Mammary epithelial cell (primary cell): Measurements from ENCODE around the gene IDNK.

ENCODE experiments used
- EZH2 ChIP-seq: IDR thresholded peaks from 2 replicates; pipeline ENCODE4 v1.6.1; 2012; ENCODE audit warnings: low read length, inconsistent platforms, borderline replicate concordance
- TF ChIP-seq, protein P1 (sequence below), 2 donors: IDR thresholded peaks in 1 of 2; conservative IDR thresholded peaks in 1 of 2; 2 replicates each; pipeline ENCODE4 v1.5.1; 2011 to 2012; ENCODE audit warnings: inconsistent platforms in 2 of 2, low read length in 2 of 2, mild to moderate bottlenecking in 2 of 2, control low read depth in 1 of 2, low read depth in 1 of 2; ENCODE audit not compliant: insufficient read depth in 1 of 2; ENCODE audit errors: extremely low read depth in 1 of 2

DNA sequence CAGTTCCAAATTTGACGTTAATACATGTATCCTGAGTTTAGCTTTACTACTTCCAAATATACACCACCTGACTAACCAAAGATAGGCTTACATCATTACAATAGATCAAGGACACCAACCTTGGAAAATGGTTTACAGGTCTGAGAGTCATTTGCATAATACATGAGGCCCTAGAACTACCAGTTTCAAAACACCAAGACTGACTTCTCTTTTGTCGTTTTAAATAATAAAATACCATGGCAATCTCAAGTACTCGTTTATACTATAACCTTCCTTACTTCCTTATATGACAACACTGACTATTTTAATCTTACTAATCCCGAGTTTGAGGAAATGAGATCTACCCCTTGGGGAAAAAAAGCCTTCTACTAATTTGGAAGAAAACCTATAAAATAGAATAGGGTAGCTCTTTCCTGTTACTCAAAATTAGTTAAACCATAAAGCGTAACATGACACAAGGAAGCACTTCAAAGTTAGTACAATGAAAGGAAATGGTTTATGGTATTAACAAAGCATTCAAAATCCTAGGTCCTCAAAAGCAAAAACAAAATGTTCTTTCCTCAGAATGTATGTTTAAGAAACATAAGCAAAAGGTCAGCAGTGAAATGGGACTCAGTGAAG is 42.7 kb downstream of the IDNK start:
- TF ChIP-seq EZH2: no peak
- TF ChIP-seq, protein P1, sequence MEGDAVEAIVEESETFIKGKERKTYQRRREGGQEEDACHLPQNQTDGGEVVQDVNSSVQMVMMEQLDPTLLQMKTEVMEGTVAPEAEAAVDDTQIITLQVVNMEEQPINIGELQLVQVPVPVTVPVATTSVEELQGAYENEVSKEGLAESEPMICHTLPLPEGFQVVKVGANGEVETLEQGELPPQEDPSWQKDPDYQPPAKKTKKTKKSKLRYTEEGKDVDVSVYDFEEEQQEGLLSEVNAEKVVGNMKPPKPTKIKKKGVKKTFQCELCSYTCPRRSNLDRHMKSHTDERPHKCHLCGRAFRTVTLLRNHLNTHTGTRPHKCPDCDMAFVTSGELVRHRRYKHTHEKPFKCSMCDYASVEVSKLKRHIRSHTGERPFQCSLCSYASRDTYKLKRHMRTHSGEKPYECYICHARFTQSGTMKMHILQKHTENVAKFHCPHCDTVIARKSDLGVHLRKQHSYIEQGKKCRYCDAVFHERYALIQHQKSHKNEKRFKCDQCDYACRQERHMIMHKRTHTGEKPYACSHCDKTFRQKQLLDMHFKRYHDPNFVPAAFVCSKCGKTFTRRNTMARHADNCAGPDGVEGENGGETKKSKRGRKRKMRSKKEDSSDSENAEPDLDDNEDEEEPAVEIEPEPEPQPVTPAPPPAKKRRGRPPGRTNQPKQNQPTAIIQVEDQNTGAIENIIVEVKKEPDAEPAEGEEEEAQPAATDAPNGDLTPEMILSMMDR (conservative IDR thresholded peaks at IDR 0.05 in 1 of 2, IDR thresholded peaks at IDR 0.05 in 1 of 2; ENCODE audit: extremely low read depth in 1 of 2, insufficient read depth in 1 of 2, low read depth in 1 of 2, low read length in 2 of 2): no peak
